ENCODE measurements around the gene SORCS2. TPM values are rescaled to one million over a fixed set of nuclear protein-coding genes. Genes with fewer than 3 reads are reported as not detected.

Gene SORCS2
- total RNA-seq, 2 donors from 2014 or later: 0.54 to 0.74 TPM

DNA sequence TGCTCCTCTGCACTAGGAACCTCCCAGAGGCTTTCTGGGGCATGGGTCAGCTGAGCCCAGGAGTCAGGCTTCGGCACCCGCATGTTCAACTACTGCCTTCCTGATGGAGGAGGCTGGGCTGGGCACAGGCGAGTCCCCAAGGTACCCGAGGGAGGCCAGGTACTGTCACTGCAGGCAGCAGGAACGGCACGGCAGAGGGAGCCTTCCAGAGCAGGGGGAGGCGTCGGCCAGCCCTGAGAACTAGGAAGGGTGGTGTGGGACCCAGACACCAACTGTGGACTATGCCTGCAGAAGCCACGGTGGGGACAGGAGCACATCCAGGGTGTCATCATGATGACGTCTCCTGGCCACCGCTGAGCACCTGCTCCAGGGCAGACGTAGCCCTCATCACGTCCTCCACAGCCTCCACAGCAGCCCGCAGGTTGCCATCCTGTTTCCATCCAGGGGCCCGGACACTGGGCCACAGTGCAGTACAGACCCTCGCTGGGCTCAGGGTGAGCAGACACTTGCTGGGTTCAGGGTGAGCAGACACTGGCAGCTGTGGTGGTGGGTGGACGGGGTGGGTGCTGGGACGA, 40.8 kb downstream of the SORCS2 start:
- TF ChIP-seq CTCF (IDR thresholded peaks at IDR 0.05): no peak
- Histone ChIP-seq H3K4me3 (no peak overlapping the region), H3K9me3 (no peaks in the 10 kb centered on the region), H3K9ac (ENCODE audit: low read depth in 2 of 2, low read length in 2 of 2) (no peak overlapping the region), H3K27ac (no peak overlapping the region), H3K4me1 (no peaks in the 10 kb centered on the region), H3K36me3 (no peaks in the 10 kb centered on the region), H3K27me3 (no peaks in the 10 kb centered on the region)
- DNase-seq: no peak
- intact Hi-C loops (cut with DNase I): no loop called here

DNA sequence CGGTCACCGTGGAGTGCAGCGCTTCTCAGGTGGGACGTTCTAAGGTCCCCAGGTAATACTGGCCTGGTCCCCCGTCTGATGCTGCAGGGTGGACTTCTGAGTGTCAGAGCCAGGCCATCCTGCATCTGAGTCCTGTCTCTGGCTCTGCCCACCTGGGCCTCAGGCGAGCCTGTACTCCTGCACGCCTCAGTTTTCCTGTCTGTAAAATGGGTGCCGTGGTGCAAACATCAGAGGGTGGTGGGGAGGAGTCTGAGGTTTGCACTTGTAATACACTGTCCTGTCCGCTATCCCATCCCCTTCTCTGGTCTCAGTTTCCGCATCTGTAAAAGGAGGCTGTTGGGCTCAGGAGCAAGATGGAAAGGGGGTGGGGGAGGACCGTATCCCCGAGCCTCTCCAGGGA, 41.3 kb downstream of the SORCS2 start:
- no peaks in the 10 kb centered on the region for H3K4me1 ChIP-seq
- no peak for DNase-seq
- TF ChIP-seq CTCF (IDR thresholded peaks at IDR 0.05): no peak
- no peak overlapping the region for H3K4me3 ChIP-seq
- no peak overlapping the region for H3K27ac ChIP-seq
- intact Hi-C loops (cut with DNase I): no loop called here
- no peaks in the 10 kb centered on the region for H3K36me3 ChIP-seq
- H3K9ac ChIP-seq (ENCODE audit: low read depth in 2 of 2, low read length in 2 of 2): no peak overlapping the region
- no peaks in the 10 kb centered on the region for H3K27me3 ChIP-seq
- H3K9me3 ChIP-seq: no peaks in the 10 kb centered on the region

GRCh38 chr4:7234355-7235029, 42.2 kb downstream of the SORCS2 start:
- no peak for DNase-seq
- Histone ChIP-seq H3K4me1 (no peaks in the 10 kb centered on the region), H3K9ac (ENCODE audit: low read depth in 2 of 2, low read length in 2 of 2) (no peak overlapping the region), H3K27me3 (no peaks in the 10 kb centered on the region), H3K4me3 (no peak overlapping the region), H3K36me3 (no peaks in the 10 kb centered on the region), H3K9me3 (no peaks in the 10 kb centered on the region), H3K27ac (no peak overlapping the region)
- intact Hi-C loops (cut with DNase I): no loop called here
- no peak for TF ChIP-seq CTCF (IDR thresholded peaks at IDR 0.05)

GRCh38 chr4:7235030-7235380, 42.7 kb downstream of the SORCS2 start:
- H3K27me3 ChIP-seq: no peaks in the 10 kb centered on the region
- no peak overlapping the region for H3K9ac ChIP-seq (ENCODE audit: low read depth in 2 of 2, low read length in 2 of 2)
- intact Hi-C loops (cut with DNase I): no loop called here
- H3K9me3 ChIP-seq: no peaks in the 10 kb centered on the region
- no peak overlapping the region for H3K27ac ChIP-seq
- DNase-seq: no peak
- no peak overlapping the region for H3K4me3 ChIP-seq
- H3K36me3 ChIP-seq: no peaks in the 10 kb centered on the region
- no peaks in the 10 kb centered on the region for H3K4me1 ChIP-seq
- no peak for TF ChIP-seq CTCF (IDR thresholded peaks at IDR 0.05)

DNA sequence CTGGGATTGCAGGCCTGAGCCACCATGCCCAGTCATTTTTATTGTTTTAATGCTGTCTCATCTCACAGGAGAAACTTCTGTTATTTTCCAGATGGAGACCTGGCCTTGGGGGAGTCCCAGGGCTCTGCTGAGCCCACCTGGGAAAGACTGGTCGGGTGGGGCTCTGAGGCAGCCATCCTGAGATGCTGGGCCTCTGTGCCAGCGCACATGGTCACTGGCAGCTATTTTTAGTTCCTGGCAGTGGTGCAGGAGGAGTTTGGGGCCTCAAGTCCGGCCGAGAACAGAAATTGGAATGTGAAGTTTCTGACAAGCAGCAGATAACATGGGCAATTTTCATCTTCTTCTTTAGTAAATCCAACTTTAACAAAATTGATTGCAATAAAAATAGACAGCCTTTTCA, 44.5 kb downstream of the SORCS2 start:
- H3K9me3 ChIP-seq: no peaks in the 10 kb centered on the region
- no peak overlapping the region for H3K9ac ChIP-seq (ENCODE audit: low read depth in 2 of 2, low read length in 2 of 2)
- TF ChIP-seq CTCF (IDR thresholded peaks at IDR 0.05): no peak
- no peaks in the 10 kb centered on the region for H3K27me3 ChIP-seq
- DNase-seq: no peak
- no peaks in the 10 kb centered on the region for H3K4me1 ChIP-seq
- no peak overlapping the region for H3K4me3 ChIP-seq
- H3K36me3 ChIP-seq: no peaks in the 10 kb centered on the region
- intact Hi-C loops (cut with DNase I): no loop called here
- no peak overlapping the region for H3K27ac ChIP-seq
